Osteoblast (primary cell): ENCODE measurements around the gene CACNG7. TPM values are rescaled to one million over a fixed set of nuclear protein-coding genes. Genes with fewer than 3 reads are reported as not detected.

Experiments used
- DNase-seq: peaks from one replicate; pipeline ENCODE4 v3.0.0; 2011; ENCODE audit warnings: low spot score, mixed read lengths; ENCODE audit not compliant: insufficient read length; ENCODE audit errors: missing footprints
- H2AFZ ChIP-seq: 2 replicates; pipeline ENCODE4 v1.6.0; 2011; ENCODE audit warnings: mild to moderate bottlenecking, low read length
- H3K27ac ChIP-seq: 2 replicates; pipeline ENCODE4 v1.5.1; 2011; ENCODE audit warnings: mild to moderate bottlenecking, low read depth, low read length, moderate library complexity
- H3K27me3 ChIP-seq: 2 replicates; pipeline ENCODE4 v1.6.0; 2012; ENCODE audit warnings: mild to moderate bottlenecking, control low read depth, inconsistent platforms, low read length, moderate library complexity; ENCODE audit not compliant: insufficient read depth
- H3K36me3 ChIP-seq: 2 replicates; pipeline ENCODE4 v1.5.1; 2011; ENCODE audit warnings: mild to moderate bottlenecking, low read length, control low read depth, moderate library complexity; ENCODE audit not compliant: insufficient read depth
- H3K4me1 ChIP-seq: 2 replicates; pipeline ENCODE4 v1.5.1; 2011; ENCODE audit warnings: mild to moderate bottlenecking, low read length, control low read depth, moderate library complexity; ENCODE audit not compliant: insufficient read depth
- H3K4me2 ChIP-seq: 2 replicates; pipeline ENCODE4 v1.6.0; 2011; ENCODE audit warnings: mild to moderate bottlenecking, low read length; ENCODE audit not compliant: insufficient read depth
- H3K4me3 ChIP-seq: fragments of 200-600 bp; sonication (generic); 3 replicates; pipeline ENCODE4 v1.5.1; 2012; ENCODE audit warnings: mild to moderate bottlenecking, low read length, inconsistent platforms; ENCODE audit not compliant: insufficient read depth
- H3K79me2 ChIP-seq: 2 replicates; pipeline ENCODE4 v1.6.0; 2012; ENCODE audit warnings: mild to moderate bottlenecking, low read length, control low read depth, inconsistent platforms; ENCODE audit not compliant: insufficient read depth
- H3K9me3 ChIP-seq: 2 replicates; pipeline ENCODE4 v1.5.1; 2011; ENCODE audit warnings: low read depth, low read length, control low read depth
- H4K20me1 ChIP-seq: 2 replicates; pipeline ENCODE4 v1.6.0; 2012; ENCODE audit warnings: mild to moderate bottlenecking, low read length, control low read depth; ENCODE audit not compliant: insufficient read depth
- CTCF ChIP-seq: IDR thresholded peaks from 2 replicates; pipeline ENCODE4 v1.5.1; 2011; ENCODE audit warnings: mild to moderate bottlenecking, low read depth, low read length, moderate library complexity; ENCODE audit errors: extremely low read depth
- total RNA-seq: library from RNA; depleted of rRNA; stranded (reverse); fragments of >200 nt; gene quantifications from 2 replicates; pipeline ENCODE4 v1.2.3, GENCODE V29; 2012

Gene CACNG7
- total RNA-seq, 1 donor, result not detected

GRCh38 chr19:53879140-53880081 lies 29.7 kb upstream of the CACNG7 start:
- H3K4me1 ChIP-seq, result peaks cover 16% of the 10 kb centered on the region
- H3K27ac ChIP-seq, result no peak overlapping the region
- peaks cover 20% of the 10 kb centered on the region for H3K36me3 ChIP-seq
- no peak for TF ChIP-seq CTCF
- peaks cover 47% of the 10 kb centered on the region for H3K27me3 ChIP-seq
- H3K4me2 ChIP-seq, result peak overlapping the region; percentile 86
- H3K9me3 ChIP-seq, result no peaks in the 10 kb centered on the region
- peak overlapping the region; percentile 76 for H3K4me3 ChIP-seq
- peaks cover 4% of the 10 kb centered on the region for H4K20me1 ChIP-seq
- H3K79me2 ChIP-seq, result no peaks in the 10 kb centered on the region
- DNase-seq, result peak; percentile 99
- peak overlapping the region; percentile 87 for H2AFZ ChIP-seq

GRCh38 chr19:53880711-53881481 lies 28.2 kb upstream of the CACNG7 start:
- H3K4me2 ChIP-seq, result peak overlapping the region; percentile 68
- H3K79me2 ChIP-seq, result no peaks in the 10 kb centered on the region
- H3K9me3 ChIP-seq, result no peaks in the 10 kb centered on the region
- peak; percentile 62 for DNase-seq
- H3K4me3 ChIP-seq, result peak overlapping the region; percentile 48
- peaks cover under 1% of the 10 kb centered on the region for H4K20me1 ChIP-seq
- no peak for TF ChIP-seq CTCF
- peaks cover 7% of the 10 kb centered on the region for H3K36me3 ChIP-seq
- peaks cover 16% of the 10 kb centered on the region for H3K4me1 ChIP-seq
- H3K27me3 ChIP-seq, result peaks cover 58% of the 10 kb centered on the region
- H2AFZ ChIP-seq, result peak overlapping the region; percentile 23
- no peak overlapping the region for H3K27ac ChIP-seq

- Histone ChIP-seq H2AFZ (peak within 1 kb of the TSS; percentile 23), H3K27ac (no peak within 1 kb of the TSS), H3K4me3 (peak within 1 kb of the TSS; percentile 48), H3K4me2 (peak within 1 kb of the TSS; percentile 68), H3K9me3 (no peaks in the 10 kb centered on the region), H3K4me1 (peaks cover 16% of the 10 kb centered on the region), H3K79me2 (no peaks in the 10 kb centered on the region), H3K27me3 (peaks cover 58% of the 10 kb centered on the region), H4K20me1 (no peaks in the 10 kb centered on the region), H3K36me3 (no peaks in the 10 kb centered on the region)
- peak; percentile 85 for DNase-seq
- TF ChIP-seq CTCF, result peak; percentile 16
These were observed 27.3 kb upstream of the CACNG7 start, which contains the start of gene PRKCG for GRCh38 chr19:53881482-53882390. TSS of gene PRKCG (plus strand) at chr19:53882197. CDS start at chr19:53882495, 298 bp downstream.
